Activated CD8-positive, alpha-beta T cell treated with anti-CD3 and anti-CD28 coated beads, Interleukin-2, amount 10 ng/mL, durations not matched to agents 7 days and 5 days (primary cell): ENCODE data around the gene RNF214. TPM values are rescaled to one million over a fixed set of nuclear protein-coding genes. Genes with fewer than 3 reads are reported as not detected.
"Not testable (repeated sequence)": the region's sequence is repeated elsewhere in the genome, so short reads cannot be mapped to it uniquely, and the experiment has no call there.

Source experiments
- ATAC-seq: fragments of 150-1000 bp; cut with Tn5 transposase; one replicate; pipeline ENCODE4 v1.10.0; 2021; ENCODE audit warnings: moderate library complexity
- CTCF ChIA-PET: fragments of 350-600 bp; sonication (Branson Sonifier 250); formaldehyde crosslinking; loops from one replicate; lab custom pipeline; 2021; ENCODE audit warnings: antibody characterized with exemption; lab: Charles Lee
- POLR2A ChIA-PET: fragments of 350-600 bp; sonication (Branson Sonifier 250); formaldehyde crosslinking; loops from one replicate; lab custom pipeline; 2021; ENCODE audit warnings: antibody characterized with exemption; lab: Charles Lee
- DNase-seq: peaks from one replicate; pipeline ENCODE4 v3.0.0-alpha.2; 2020
- H3K27ac Mint-ChIP-seq: one replicate; pipeline ENCODE4 v1.8.0; 2021; ENCODE audit warnings: mild to moderate bottlenecking, mixed read lengths
- H3K27me3 Mint-ChIP-seq: one replicate; pipeline ENCODE4 v1.8.0; 2021; ENCODE audit warnings: low read depth, mixed read lengths
- H3K36me3 Mint-ChIP-seq: one replicate; pipeline ENCODE4 v1.8.0; 2021; ENCODE audit warnings: low read depth, mixed read lengths
- H3K4me1 Mint-ChIP-seq: one replicate; pipeline ENCODE4 v1.8.0; 2021; ENCODE audit warnings: low read depth, mixed read lengths
- H3K4me3 Mint-ChIP-seq: one replicate; pipeline ENCODE4 v1.8.0; 2021; ENCODE audit warnings: mild to moderate bottlenecking, mixed read lengths
- H3K9me3 Mint-ChIP-seq: one replicate; pipeline ENCODE4 v1.8.0; 2022; ENCODE audit warnings: mixed read lengths; ENCODE audit not compliant: insufficient read depth
- total RNA-seq, 2 experiments: library from RNA; stranded (reverse); gene quantifications; one replicate each; pipeline ENCODE4 v1.2.3, GENCODE V29; 2021

RNF214 gene
- total RNA-seq = 10 to 100 TPM; 19.5 to 21.2 TPM

DNA sequence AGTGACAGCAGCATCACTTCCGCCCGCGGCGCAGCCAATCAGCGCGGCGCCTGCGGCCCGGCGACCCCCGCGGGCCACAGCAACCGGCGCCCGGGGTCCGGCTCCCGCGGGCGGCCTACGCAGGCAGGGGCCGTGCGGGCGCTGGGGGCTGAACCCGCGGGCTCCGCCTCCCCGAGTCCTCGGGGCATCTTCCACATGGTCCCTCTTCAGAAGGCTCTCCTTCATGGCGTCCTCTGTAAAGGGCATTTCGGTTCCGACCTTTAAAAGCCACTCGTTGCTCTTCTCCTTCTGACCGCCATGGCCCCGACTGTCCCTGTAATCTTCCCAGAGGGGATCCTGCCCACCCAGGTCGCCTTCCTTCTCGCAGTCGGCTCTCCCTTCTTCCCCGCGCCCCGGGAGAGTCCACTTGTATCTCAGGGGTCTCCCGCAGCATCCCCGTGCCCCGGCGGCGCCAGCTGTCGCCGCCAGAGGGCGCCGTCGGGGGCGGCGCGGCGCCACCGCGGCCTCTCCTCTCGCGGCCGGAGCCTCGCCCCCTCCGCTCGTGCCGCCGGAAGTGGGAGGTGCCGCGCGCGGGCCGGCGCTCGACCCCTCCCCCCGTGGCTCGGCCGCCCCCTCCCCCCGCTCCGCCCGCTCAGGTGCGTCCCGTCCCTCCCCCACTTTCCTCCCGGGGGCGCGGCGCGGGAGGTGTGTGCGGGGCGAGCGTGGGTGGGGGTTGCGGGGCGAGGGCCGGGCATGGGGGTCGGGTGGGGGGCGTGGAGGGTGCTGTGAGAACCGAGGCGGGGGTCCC, at the start of gene RNF214:
Gene RNF214 (plus strand): TSS at position 580 of the 787 bp plus-strand sequence. CDS start 1,602 bp downstream, outside the sequence.
- DNase-seq (peak; percentile 79), ATAC-seq (peak; percentile 77)
- Mint-ChIP-seq H3K4me3 (peak within 1 kb of the TSS; percentile 89), H3K36me3 (peaks cover 35% of the 10 kb centered on the region), H3K27me3 (no peaks in the 10 kb centered on the region), H3K9me3 (no peaks in the 10 kb centered on the region), H3K4me1 (peaks cover 43% of the 10 kb centered on the region), H3K27ac (peak within 1 kb of the TSS; percentile 97)
- CTCF ChIA-PET = interaction anchor here (0.8 to 6.9 kb wide), 11 partner anchors 8 to 585 kb away, joined by 4 to 124 read pairs (median 6); partner anchors contain the start of genes CEP164, PAFAH1B2 and SIDT2
- POLR2A ChIA-PET = interaction anchor here (0.7 to 3.2 kb wide), 6 partner anchors 16 to 96 kb away, joined by 3 to 15 read pairs (median 8); partner anchors contain the start of genes CEP164, PAFAH1B2 and SIDT2

DNA sequence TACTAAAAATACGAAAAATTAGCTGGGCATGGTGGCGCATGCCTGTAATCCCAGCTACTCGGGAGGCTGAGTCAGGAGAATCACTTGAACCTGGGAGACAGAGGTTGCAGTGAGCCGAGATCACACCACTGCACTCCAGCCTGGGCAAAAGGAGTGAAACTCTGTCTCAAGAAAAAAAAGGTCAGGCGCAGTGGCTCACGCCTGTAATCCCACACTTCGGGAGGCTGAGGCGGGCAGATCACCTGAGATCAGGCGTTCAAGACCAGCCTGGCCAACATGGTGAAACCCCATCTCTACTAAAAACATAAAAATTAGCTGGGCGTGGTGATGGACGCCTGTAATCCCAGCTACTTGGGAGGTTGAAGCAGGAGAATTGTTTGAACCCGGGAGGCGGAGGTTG, 49.3 kb upstream of the RNF214 start:
- H3K27me3 Mint-ChIP-seq, DNase-seq, H3K27ac Mint-ChIP-seq, H3K9me3 Mint-ChIP-seq, H3K36me3 Mint-ChIP-seq, POLR2A ChIA-PET, H3K4me3 Mint-ChIP-seq, ATAC-seq: not testable (repeated sequence)
- CTCF ChIA-PET = interaction anchor here (1.1 to 7.8 kb wide), 2 partner anchors 38 to 46 kb away, joined by 4 to 124 read pairs; partner anchors contain the start of genes PCSK7 and RNF214
- peaks cover 26% of the 10 kb centered on the region for H3K4me1 Mint-ChIP-seq

GRCh38 chr11:117183724-117184349, 48.6 kb upstream of the RNF214 start:
- Mint-ChIP-seq H3K27ac (peak overlapping the region; percentile 31), H3K4me1 (peaks cover 21% of the 10 kb centered on the region), H3K36me3 (peaks cover 2% of the 10 kb centered on the region), H3K4me3 (no peak overlapping the region), H3K9me3 (no peaks in the 10 kb centered on the region), H3K27me3 (no peaks in the 10 kb centered on the region)
- DNase-seq = no peak
- ChIA-PET CTCF (interaction anchor here (1.1 to 7.8 kb wide), 2 partner anchors 37 to 46 kb away, joined by 4 to 124 read pairs; partner anchors contain the start of genes PCSK7 and RNF214), POLR2A (no interaction called here)
- no peak for ATAC-seq

DNA sequence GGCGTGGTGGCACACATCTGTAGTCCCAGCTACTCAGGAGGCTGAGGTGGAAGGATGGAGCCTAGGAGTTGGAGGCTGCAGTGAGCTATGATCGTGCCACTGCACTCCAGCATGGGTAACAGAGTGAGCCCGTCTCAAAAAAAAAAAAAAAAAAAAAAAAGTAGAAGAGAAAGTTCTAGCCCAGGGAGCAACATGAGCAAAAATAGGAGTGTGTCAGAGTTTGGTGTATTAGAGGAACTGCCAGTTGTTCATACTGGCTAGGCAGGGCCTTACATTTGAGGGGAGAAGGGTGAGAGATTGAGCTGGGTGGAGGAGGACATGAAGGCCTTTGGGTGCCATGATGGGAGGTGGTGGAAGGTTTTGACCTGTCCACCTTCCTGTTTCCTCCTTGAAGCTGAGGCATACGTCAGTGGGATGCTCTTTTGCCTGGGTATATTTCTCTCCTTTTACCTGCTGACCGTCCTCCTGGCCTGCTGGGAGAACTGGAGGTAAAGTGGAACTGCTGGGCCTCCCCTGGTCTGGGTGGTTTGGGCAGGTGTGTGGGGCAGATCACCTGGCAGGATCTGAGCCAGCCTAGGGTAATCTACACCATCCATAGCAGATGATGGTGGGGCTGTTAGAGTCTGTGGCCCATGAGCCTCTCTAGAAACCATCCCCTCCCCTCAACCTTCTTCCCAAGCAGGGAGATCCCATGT, 46.6 kb upstream of the RNF214 start:
- Mint-ChIP-seq H3K9me3 (no peaks in the 10 kb centered on the region), H3K27ac (peak overlapping the region; percentile 10), H3K36me3 (peaks cover 2% of the 10 kb centered on the region), H3K4me1 (peaks cover 4% of the 10 kb centered on the region), H3K27me3 (no peaks in the 10 kb centered on the region), H3K4me3 (no peak overlapping the region)
- ChIA-PET CTCF (interaction anchor here (1.2 to 1.4 kb wide), 2 partner anchors 34 to 41 kb away, joined by 3 to 5 read pairs; no protein-coding TSS in a partner anchor), POLR2A (interaction anchor here (0.7 kb wide), 1 partner anchor 11 kb away, joined by 3 read pairs; no protein-coding TSS in a partner anchor)
- ATAC-seq (no peak), DNase-seq (no peak)

DNA sequence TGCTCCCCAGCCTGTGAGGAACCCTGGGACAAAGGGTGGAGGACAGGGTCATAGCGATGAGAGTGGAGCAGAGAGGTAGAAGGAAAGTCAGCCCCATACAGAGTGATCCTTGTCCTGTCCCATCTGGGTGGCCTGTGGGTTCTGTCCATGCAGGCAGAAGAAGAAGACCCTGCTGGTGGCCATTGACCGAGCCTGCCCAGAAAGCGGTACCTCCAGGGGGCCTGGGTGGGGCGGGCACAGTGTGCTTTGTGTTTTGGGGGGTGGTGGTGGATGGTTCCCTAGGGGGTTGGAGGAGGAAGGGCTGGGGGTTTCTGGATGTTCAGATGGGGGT, 46.1 kb upstream of the RNF214 start:
- Mint-ChIP-seq H3K4me1 (no peaks in the 10 kb centered on the region), H3K9me3 (no peaks in the 10 kb centered on the region), H3K27me3 (no peaks in the 10 kb centered on the region), H3K36me3 (peaks cover 2% of the 10 kb centered on the region), H3K4me3 (no peak overlapping the region), H3K27ac (peak overlapping the region; percentile 10)
- ChIA-PET CTCF (interaction anchor here (1.2 to 1.4 kb wide), 2 partner anchors 33 to 40 kb away, joined by 3 to 5 read pairs; no protein-coding TSS in a partner anchor), POLR2A (no interaction called here)
- DNase-seq = no peak
- no peak for ATAC-seq

GRCh38 chr11:117187007-117187406, 45.5 kb upstream of the RNF214 start:
- peaks cover 5% of the 10 kb centered on the region for H3K36me3 Mint-ChIP-seq
- ATAC-seq (no peak), DNase-seq (no peak)
- ChIA-PET CTCF (no interaction called here), POLR2A (no interaction called here)
- no peak overlapping the region for H3K27ac Mint-ChIP-seq
- H3K4me1 Mint-ChIP-seq = no peaks in the 10 kb centered on the region
- no peaks in the 10 kb centered on the region for H3K9me3 Mint-ChIP-seq
- no peak overlapping the region for H3K4me3 Mint-ChIP-seq
- H3K27me3 Mint-ChIP-seq = no peaks in the 10 kb centered on the region

GRCh38 chr11:117187428-117187798, 45.1 kb upstream of the RNF214 start:
- POLR2A ChIA-PET = no interaction called here
- Mint-ChIP-seq H3K27ac (no peak overlapping the region), H3K9me3 (no peaks in the 10 kb centered on the region), H3K36me3 (peaks cover 5% of the 10 kb centered on the region), H3K4me1 (no peaks in the 10 kb centered on the region), H3K27me3 (no peaks in the 10 kb centered on the region), H3K4me3 (no peak overlapping the region)
- DNase-seq (no peak), ATAC-seq (no peak)
- CTCF ChIA-PET = no interaction called here

DNA sequence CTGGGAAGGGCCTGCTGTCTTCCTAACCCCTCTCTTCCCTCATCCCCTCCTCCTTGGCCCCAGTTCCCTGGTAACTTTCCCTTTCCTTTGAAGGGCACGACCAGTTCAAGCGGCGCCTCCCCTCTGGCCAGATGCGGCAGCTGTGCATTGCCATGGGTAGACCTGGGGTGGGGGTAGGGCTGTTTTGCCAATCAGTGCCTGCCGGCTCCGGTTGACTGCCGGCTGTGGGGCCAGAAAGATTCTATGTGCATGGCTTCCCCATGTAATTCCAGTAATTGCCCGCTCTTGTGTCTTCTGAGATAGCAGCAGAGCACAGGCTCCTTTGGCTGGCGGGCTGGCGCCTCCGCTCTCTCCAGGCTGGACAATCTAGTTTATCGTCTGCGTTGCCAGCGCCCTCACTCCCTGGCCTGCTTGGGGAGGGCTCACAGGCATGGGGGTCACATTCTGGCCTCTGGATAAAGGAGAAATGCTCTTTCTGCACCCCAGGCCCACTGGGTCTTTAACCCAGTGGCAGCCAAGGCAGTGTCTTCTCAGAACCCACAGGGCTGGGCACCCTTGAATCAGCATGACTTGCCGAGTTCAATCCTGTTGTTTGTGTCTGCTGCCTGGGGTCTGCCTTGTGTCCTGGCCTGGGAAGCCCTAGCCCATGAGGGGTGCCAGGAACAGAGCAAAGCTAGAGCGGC, 44.5 kb upstream of the RNF214 start:
- POLR2A ChIA-PET = no interaction called here
- CTCF ChIA-PET = no interaction called here
- no peaks in the 10 kb centered on the region for H3K9me3 Mint-ChIP-seq
- peaks cover 3% of the 10 kb centered on the region for H3K4me1 Mint-ChIP-seq
- H3K4me3 Mint-ChIP-seq = no peak overlapping the region
- peaks cover 6% of the 10 kb centered on the region for H3K36me3 Mint-ChIP-seq
- no peak for ATAC-seq
- H3K27ac Mint-ChIP-seq = no peak overlapping the region
- DNase-seq = no peak
- H3K27me3 Mint-ChIP-seq = no peaks in the 10 kb centered on the region

DNA sequence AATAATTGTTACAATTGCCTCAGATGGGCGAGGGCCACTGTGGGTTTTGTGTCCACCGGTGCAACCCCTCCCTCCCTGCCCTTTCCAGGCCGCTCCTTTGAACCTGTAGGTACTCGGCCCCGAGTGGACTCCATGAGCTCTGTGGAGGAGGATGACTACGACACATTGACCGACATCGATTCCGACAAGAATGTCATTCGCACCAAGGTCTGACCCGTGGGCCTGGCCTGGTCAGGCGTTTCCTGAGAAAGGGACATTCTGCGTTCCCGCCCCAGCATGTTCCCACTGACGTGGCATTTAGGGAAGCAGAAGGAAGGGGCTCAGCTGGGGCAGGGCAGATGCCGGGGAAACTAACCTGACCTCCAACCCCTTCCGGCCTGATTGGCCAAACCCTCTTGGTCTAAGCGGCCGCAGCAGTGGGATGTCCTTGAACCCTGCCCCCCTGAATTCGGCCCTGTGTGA, 43.8 kb upstream of the RNF214 start:
- DNase-seq = no peak
- CTCF ChIA-PET = no interaction called here
- H3K9me3 Mint-ChIP-seq = no peaks in the 10 kb centered on the region
- H3K4me3 Mint-ChIP-seq = no peak overlapping the region
- ATAC-seq = no peak
- no peaks in the 10 kb centered on the region for H3K27me3 Mint-ChIP-seq
- POLR2A ChIA-PET = no interaction called here
- peaks cover 9% of the 10 kb centered on the region for H3K36me3 Mint-ChIP-seq
- H3K27ac Mint-ChIP-seq = no peak overlapping the region
- peaks cover 5% of the 10 kb centered on the region for H3K4me1 Mint-ChIP-seq

- POLR2A ChIA-PET = no interaction called here
These were observed 43.1 kb upstream of the RNF214 start for GRCh38 chr11:117189191-117189940.

More at GRCh38 chr11:117189191-117189940, 43.1 kb upstream of the RNF214 start:
- H3K4me3 Mint-ChIP-seq = no peak overlapping the region
- ATAC-seq (no peak), DNase-seq (no peak)
- H3K4me1 Mint-ChIP-seq = peaks cover 5% of the 10 kb centered on the region
- no peak overlapping the region for H3K27ac Mint-ChIP-seq
- H3K36me3 Mint-ChIP-seq = peaks cover 7% of the 10 kb centered on the region
- H3K27me3 Mint-ChIP-seq = no peaks in the 10 kb centered on the region
- H3K9me3 Mint-ChIP-seq = no peaks in the 10 kb centered on the region
- CTCF ChIA-PET = no interaction called here
